ENCODE measurements around the gene CNTNAP5. TPM values are rescaled to one million over a fixed set of nuclear protein-coding genes. Genes with fewer than 3 reads are reported as not detected.

The CNTNAP5 gene
- total and polyA plus RNA-seq, 2 of the 13 experiments (the other 11 are each of a cell fraction or from before 2014, with no cell fraction given), result not detected

- CTCF ChIA-PET (ENCODE audit: low intra/inter-chr PET ratio, low total read pairs), result no interaction called here
- BruUV-seq (replicated peaks), result no TSS peak
- Histone ChIP-seq H3K4me1 (ENCODE audit: insufficient read depth, low read length) (no peaks in the 10 kb centered on the region), H2AFZ (ENCODE audit: low read length) (no peak overlapping the region), H3K27ac (ENCODE audit: extremely low read length, insufficient read depth, low read length) (no peak overlapping the region), H3K9ac (ENCODE audit: insufficient read depth, low read depth, low read length) (no peak overlapping the region), H3K27me3 (ENCODE audit: control insufficient read depth in 1 of 2, insufficient read depth in 2 of 2, low read length in 2 of 2) (no peaks in the 10 kb centered on the region), H3K9me3 (ENCODE audit: low read length) (no peaks in the 10 kb centered on the region), H3K4me2 (ENCODE audit: low read depth, low read length) (no peak overlapping the region), H3K79me2 (ENCODE audit: insufficient read depth, low read length) (no peaks in the 10 kb centered on the region), H4K20me1 (ENCODE audit: insufficient read depth, low read length) (no peaks in the 10 kb centered on the region), H3K36me3 (replicated peaks in 1 of 2; ENCODE audit: control insufficient read depth in 1 of 2, insufficient read depth in 2 of 2, low read length in 2 of 2) (no peaks in the 10 kb centered on the region), H3K4me3 (replicated peaks in 1 of 3; ENCODE audit: insufficient read depth in 1 of 3, low read depth in 2 of 3, low read length in 3 of 3) (no peak overlapping the region)
- in situ Hi-C loops (cut with HindIII; ENCODE audit: extremely low pct_ligation_motif_present, low pct_unique_long_range_greater_than_20kb) (no loop called here), intact Hi-C loops (cut with micrococcal nuclease; ENCODE audit: unreplicated experiment) (no loop called here)
- no peak for FAIRE-seq
- POLR2A ChIA-PET, result no interaction called here
- DNase-seq (ENCODE audit: low spot score), result no peak
- no peak for ATAC-seq
- 2% methylated on average over 3 of the region's 3 CpGs for whole genome bisulfite sequencing (ENCODE audit: low lambda C conversion rate)
- TF ChIP-seq TAF15 (IDR thresholded peaks at IDR 0.05; ENCODE audit: low read depth, low read length, poor library complexity, severe bottlenecking), result no peak
- no peak for TF ChIP-seq SRSF9 (IDR thresholded peaks at IDR 0.05; ENCODE audit: borderline replicate concordance, insufficient read depth, low read depth, low read length, poor library complexity, severe bottlenecking)
- no peak for TF ChIP-seq ZNF337 (CRISPR knock-in tag; IDR thresholded peaks at IDR 0.05; ENCODE audit: borderline replicate concordance, low read depth)
- no peak for TF ChIP-seq ZNF12 (CRISPR knock-in tag; IDR thresholded peaks at IDR 0.05)
- no peak for TF ChIP-seq ZBED4 (CRISPR knock-in tag; IDR thresholded peaks at IDR 0.05; ENCODE audit: borderline replicate concordance)
- TF ChIP-seq HNF1B (CRISPR knock-in tag; IDR thresholded peaks at IDR 0.05), result no peak
- no peak for TF ChIP-seq SALL2 (CRISPR knock-in tag; IDR thresholded peaks at IDR 0.05)
- no peak for TF ChIP-seq ARHGAP35 (CRISPR knock-in tag; IDR thresholded peaks at IDR 0.05; ENCODE audit: borderline replicate concordance)
- no peak for TF ChIP-seq ZSCAN30 (CRISPR knock-in tag; IDR thresholded peaks at IDR 0.05)
- TF ChIP-seq ZNF550 (CRISPR knock-in tag; IDR thresholded peaks at IDR 0.05; ENCODE audit: borderline replicate concordance), result no peak
- no peak for TF ChIP-seq HES4 (CRISPR knock-in tag; IDR thresholded peaks at IDR 0.05; ENCODE audit: borderline replicate concordance)
- TF ChIP-seq SMARCE1 (IDR thresholded peaks at IDR 0.05; ENCODE audit: borderline replicate concordance), result no peak
- TF ChIP-seq ZMYM3 (CRISPR knock-in tag; IDR thresholded peaks at IDR 0.05), result no peak
- TF ChIP-seq HMG20B (CRISPR knock-in tag; conservative IDR thresholded peaks at IDR 0.05), result no peak
- no peak for TF ChIP-seq KLF15 (CRISPR knock-in tag; IDR thresholded peaks at IDR 0.05; ENCODE audit: borderline replicate concordance)
- no peak for TF ChIP-seq ZNF652 (CRISPR knock-in tag; IDR thresholded peaks at IDR 0.05; ENCODE audit: borderline replicate concordance, low read depth)
- no peak for TF ChIP-seq CSRNP1 (CRISPR knock-in tag; IDR thresholded peaks at IDR 0.05)
Measured at GRCh38 chr2:124328397-124328796, 303.3 kb downstream of the CNTNAP5 start.
